NT2/D1 (cell line): ENCODE results near the gene ATP6V1G3.
"Not testable (repeated sequence)": the region's sequence is repeated elsewhere in the genome, so short reads cannot be mapped to it uniquely, and the experiment has no call there.

Experiments
- SUZ12 ChIP-seq: IDR thresholded peaks from 2 replicates; pipeline ENCODE4 v1.6.1; 2011; ENCODE audit not compliant: insufficient read length, insufficient read depth; ENCODE audit errors: extremely low read depth
- YY1 ChIP-seq: IDR thresholded peaks from 2 replicates; pipeline ENCODE4 v1.6.1; 2011; ENCODE audit not compliant: insufficient read length, insufficient read depth
- ZNF274 ChIP-seq: IDR thresholded peaks from 2 replicates; pipeline ENCODE4 v1.6.1; 2011; ENCODE audit warnings: mild to moderate bottlenecking, low read depth, low read length

DNA sequence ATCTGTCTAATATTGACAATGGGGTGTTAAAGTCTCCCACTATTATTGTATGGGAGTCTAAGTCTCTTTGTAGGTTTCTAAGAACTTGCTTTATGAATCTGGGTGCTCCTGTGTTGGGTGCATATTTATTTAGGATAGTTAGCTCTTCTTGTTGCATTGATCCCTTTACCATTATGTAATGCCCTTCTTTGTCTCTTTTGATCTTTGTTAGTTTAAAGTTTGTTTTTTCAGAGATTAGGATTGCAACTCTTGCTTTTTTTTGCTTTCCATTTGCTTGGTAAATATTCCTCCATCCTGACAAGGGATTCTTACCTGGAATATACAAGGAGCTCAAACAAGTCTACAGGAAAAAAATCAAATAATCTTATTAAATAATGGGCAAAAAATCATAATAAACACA lies 63.1 kb downstream of the ATP6V1G3 start:
- TF ChIP-seq ZNF274, YY1, SUZ12: not testable (repeated sequence)
